DMS114 treated with DMSO at 0.1 percent for 48 hours (cell line): ENCODE measurements around the gene DIP2C.

Source experiments
- DNase-seq: peaks from one replicate; lab custom pipeline; 2025; ENCODE audit not compliant: unreplicated experiment; lab: John Stamatoyannopoulos, UW

Gene DIP2C

GRCh38 chr10:299512-299911, 390.0 kb downstream of the DIP2C start:
- DNase-seq = no peak

- no peak for DNase-seq
Observed at GRCh38 chr10:298033-298432, 391.4 kb downstream of the DIP2C start.

GRCh38 chr10:297567-297966, 391.9 kb downstream of the DIP2C start:
- DNase-seq = no peak

- DNase-seq = no peak
Observed at GRCh38 chr10:293636-294035, 395.8 kb downstream of the DIP2C start.

GRCh38 chr10:290026-290725, 399.3 kb downstream of the DIP2C start:
- no peak for DNase-seq

GRCh38 chr10:289581-289980, 399.9 kb downstream of the DIP2C start:
- DNase-seq = no peak

GRCh38 chr10:288316-289200, 400.9 kb downstream of the DIP2C start:
- no peak for DNase-seq

GRCh38 chr10:287814-288213, 401.7 kb downstream of the DIP2C start:
- peak; percentile 3 for DNase-seq

- no peak for DNase-seq
Observed at GRCh38 chr10:287026-287709, 402.3 kb downstream of the DIP2C start.

GRCh38 chr10:285216-285615, 404.3 kb downstream of the DIP2C start:
- DNase-seq = no peak

- no peak for DNase-seq
Observed at GRCh38 chr10:283916-284356, 405.5 kb downstream of the DIP2C start.

GRCh38 chr10:283140-283479, 406.4 kb downstream of the DIP2C start:
- DNase-seq = no peak

- no peak for DNase-seq
Observed at GRCh38 chr10:282294-283139, 407.0 kb downstream of the DIP2C start.

- no peak for DNase-seq
Observed at GRCh38 chr10:279655-280054, 409.8 kb downstream of the DIP2C start.

GRCh38 chr10:279232-279631, 410.2 kb downstream of the DIP2C start:
- no peak for DNase-seq

- DNase-seq = no peak
Observed at GRCh38 chr10:278707-279106, 410.8 kb downstream of the DIP2C start.

GRCh38 chr10:277963-278362, 411.5 kb downstream of the DIP2C start:
- no peak for DNase-seq

GRCh38 chr10:275680-276079, 413.8 kb downstream of the DIP2C start:
- DNase-seq = no peak

- DNase-seq = no peak
Observed at GRCh38 chr10:274866-275265, 414.6 kb downstream of the DIP2C start.

GRCh38 chr10:273088-273487, 416.4 kb downstream of the DIP2C start:
- no peak for DNase-seq

GRCh38 chr10:271722-272121, 417.7 kb downstream of the DIP2C start:
- DNase-seq = no peak
